Duodenal mucosa (tissue), 2 donors: ENCODE data around the gene LHPP.

Source experiments
- H3K27ac ChIP-seq: one replicate; pipeline ENCODE4 v1.7.0; 2013; ENCODE audit warnings: low read depth, low read length
- H3K27me3 ChIP-seq, 2 donors: one replicate each; pipeline ENCODE4 v1.7.0; 2013; ENCODE audit warnings: low read length in 2 of 2, control low read depth in 1 of 2; ENCODE audit not compliant: insufficient read depth in 2 of 2, control insufficient read depth in 1 of 2
- H3K36me3 ChIP-seq, 2 donors: one replicate each; pipeline ENCODE4 v1.7.0; 2013; ENCODE audit warnings: low read length in 2 of 2, control low read depth in 1 of 2; ENCODE audit not compliant: insufficient read depth in 2 of 2, control insufficient read depth in 1 of 2
- H3K4me1 ChIP-seq, 2 donors: one replicate each; pipeline ENCODE4 v1.7.0; 2013; ENCODE audit warnings: low read length in 2 of 2, control low read depth in 1 of 2; ENCODE audit not compliant: insufficient read depth in 2 of 2, control insufficient read depth in 1 of 2
- H3K4me3 ChIP-seq, 2 donors: one replicate each; pipeline ENCODE4 v1.7.0; 2013; ENCODE audit warnings: low read length in 2 of 2, low read depth in 1 of 2
- H3K9ac ChIP-seq, 2 donors: one replicate each; pipeline ENCODE4 v1.7.0; 2013; ENCODE audit warnings: low read length in 2 of 2, low read depth in 1 of 2
- H3K9me3 ChIP-seq, 2 donors: one replicate each; pipeline ENCODE4 v1.7.0; 2013; ENCODE audit warnings: low read length in 2 of 2, control low read depth in 1 of 2; ENCODE audit not compliant: control insufficient read depth in 1 of 2

LHPP gene

GRCh38 chr10:124598773-124599587, 137.4 kb downstream of the LHPP start:
- peaks cover 9 to 10% of the 10 kb centered on the region in 2 donors for H3K4me1 ChIP-seq
- no peak overlapping the region for H3K4me3 ChIP-seq

GRCh38 chr10:124599588-124600050, 138.0 kb downstream of the LHPP start:
- H3K9me3 ChIP-seq = no peaks in the 10 kb centered on the region
- no peak overlapping the region for H3K9ac ChIP-seq
- H3K4me3 ChIP-seq = no peak overlapping the region
- no peaks in the 10 kb centered on the region for H3K27me3 ChIP-seq
- no peak overlapping the region for H3K27ac ChIP-seq
- peaks cover 9 to 10% of the 10 kb centered on the region in 2 donors for H3K4me1 ChIP-seq
- no peaks in the 10 kb centered on the region for H3K36me3 ChIP-seq

More at GRCh38 chr10:124598773-124599587, 137.4 kb downstream of the LHPP start:
- H3K27ac ChIP-seq = no peak overlapping the region
- H3K36me3 ChIP-seq = no peaks in the 10 kb centered on the region
- H3K9ac ChIP-seq = no peak overlapping the region
- no peaks in the 10 kb centered on the region for H3K27me3 ChIP-seq
- H3K9me3 ChIP-seq = no peaks in the 10 kb centered on the region

GRCh38 chr10:124600051-124600880, 138.6 kb downstream of the LHPP start:
- H3K27me3 ChIP-seq = no peaks in the 10 kb centered on the region
- H3K4me3 ChIP-seq = no peak overlapping the region
- H3K4me1 ChIP-seq = peaks cover 9 to 10% of the 10 kb centered on the region in 2 donors
- no peaks in the 10 kb centered on the region for H3K36me3 ChIP-seq
- H3K9ac ChIP-seq = no peak overlapping the region
- no peak overlapping the region for H3K27ac ChIP-seq
- H3K9me3 ChIP-seq = no peaks in the 10 kb centered on the region

- Histone ChIP-seq H3K9ac (no peak overlapping the region), H3K4me3 (no peak overlapping the region), H3K36me3 (no peaks in the 10 kb centered on the region), H3K27me3 (no peaks in the 10 kb centered on the region), H3K4me1 (peaks cover 9 to 10% of the 10 kb centered on the region in 2 donors), H3K27ac (no peak overlapping the region), H3K9me3 (no peaks in the 10 kb centered on the region)
Measured at GRCh38 chr10:124601016-124601415, 139.4 kb downstream of the LHPP start.

- H3K9ac ChIP-seq = no peak overlapping the region
- H3K4me3 ChIP-seq = no peak overlapping the region
- H3K4me1 ChIP-seq = peaks cover 8 to 9% of the 10 kb centered on the region in 2 donors
- no peaks in the 10 kb centered on the region for H3K27me3 ChIP-seq
- H3K36me3 ChIP-seq = no peaks in the 10 kb centered on the region
- H3K27ac ChIP-seq = no peak overlapping the region
- no peaks in the 10 kb centered on the region for H3K9me3 ChIP-seq
Measured at GRCh38 chr10:124601431-124602120, 140.0 kb downstream of the LHPP start.

GRCh38 chr10:124602121-124602561, 140.5 kb downstream of the LHPP start:
- no peaks in the 10 kb centered on the region for H3K36me3 ChIP-seq
- no peak overlapping the region for H3K4me3 ChIP-seq
- H3K9me3 ChIP-seq = no peaks in the 10 kb centered on the region
- no peak overlapping the region for H3K9ac ChIP-seq
- H3K27me3 ChIP-seq = no peaks in the 10 kb centered on the region
- H3K4me1 ChIP-seq = peaks cover 3 to 6% of the 10 kb centered on the region in 2 donors
- H3K27ac ChIP-seq = no peak overlapping the region

- Histone ChIP-seq H3K4me1 (no peaks in the 10 kb centered on the region), H3K36me3 (no peaks in the 10 kb centered on the region), H3K27me3 (no peaks in the 10 kb centered on the region), H3K27ac (no peak overlapping the region), H3K4me3 (no peak overlapping the region), H3K9me3 (no peaks in the 10 kb centered on the region), H3K9ac (no peak overlapping the region)
Measured at GRCh38 chr10:124602646-124603365, 141.2 kb downstream of the LHPP start.

- no peaks in the 10 kb centered on the region for H3K9me3 ChIP-seq
- H3K4me1 ChIP-seq = no peaks in the 10 kb centered on the region
- no peak overlapping the region for H3K4me3 ChIP-seq
- H3K36me3 ChIP-seq = no peaks in the 10 kb centered on the region
- H3K27ac ChIP-seq = no peak overlapping the region
- H3K9ac ChIP-seq = no peak overlapping the region
- H3K27me3 ChIP-seq = no peaks in the 10 kb centered on the region
Measured at GRCh38 chr10:124603376-124604213, 142.0 kb downstream of the LHPP start.
